Measurements from ENCODE around the gene ATRNL1.
"Not testable (repeated sequence)": the region's sequence is repeated elsewhere in the genome, so short reads cannot be mapped to it uniquely, and the experiment has no call there.

The ATRNL1 gene

GRCh38 chr10:115638246-115638645 is 545.1 kb downstream of the ATRNL1 start:
- DNase-seq = no peak

DNA sequence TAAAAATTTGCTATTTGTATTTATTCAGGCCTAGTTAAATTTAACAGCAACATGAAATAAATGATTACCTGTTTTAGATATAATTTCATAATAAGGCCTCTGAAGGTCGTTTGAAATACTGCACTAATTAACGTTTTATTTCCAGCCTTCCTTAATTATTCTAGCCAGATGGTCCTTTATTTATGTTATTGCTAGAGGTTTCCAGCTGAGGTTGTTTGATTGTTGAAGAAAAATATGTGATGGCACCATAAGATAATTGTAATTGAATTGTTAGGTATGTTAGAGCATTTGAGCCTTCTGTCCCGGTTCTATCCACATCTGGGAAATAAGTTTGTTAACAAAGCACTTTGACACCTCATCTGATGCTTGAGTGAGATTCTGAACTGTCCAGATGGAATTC is 556.1 kb downstream of the ATRNL1 start:
- no peak for DNase-seq

DNA sequence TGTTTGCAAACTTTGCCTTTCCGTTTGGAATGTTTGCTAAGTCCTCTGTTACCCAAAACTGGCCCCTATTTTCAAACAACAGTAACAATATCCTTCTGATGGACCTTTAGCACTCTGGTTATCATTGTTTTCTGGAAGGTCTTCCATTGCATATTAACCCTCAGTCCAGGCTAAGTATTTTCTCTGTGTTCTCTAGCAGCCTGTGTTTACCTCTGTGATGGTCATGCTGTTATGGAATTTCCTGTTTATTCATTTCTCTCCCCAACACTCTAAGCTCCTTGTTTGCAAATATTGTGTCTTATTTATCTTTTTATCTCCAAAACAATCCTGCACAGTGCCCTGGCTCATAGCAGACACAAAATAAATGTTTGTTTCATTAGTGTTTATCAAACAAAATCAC is 560.3 kb downstream of the ATRNL1 start:
- DNase-seq = no peak

- DNase-seq = no peak
These were observed 561.8 kb downstream of the ATRNL1 start for GRCh38 chr10:115654961-115655360.

- DNase-seq = no peak
These were observed 564.1 kb downstream of the ATRNL1 start for GRCh38 chr10:115657161-115657860.

DNA sequence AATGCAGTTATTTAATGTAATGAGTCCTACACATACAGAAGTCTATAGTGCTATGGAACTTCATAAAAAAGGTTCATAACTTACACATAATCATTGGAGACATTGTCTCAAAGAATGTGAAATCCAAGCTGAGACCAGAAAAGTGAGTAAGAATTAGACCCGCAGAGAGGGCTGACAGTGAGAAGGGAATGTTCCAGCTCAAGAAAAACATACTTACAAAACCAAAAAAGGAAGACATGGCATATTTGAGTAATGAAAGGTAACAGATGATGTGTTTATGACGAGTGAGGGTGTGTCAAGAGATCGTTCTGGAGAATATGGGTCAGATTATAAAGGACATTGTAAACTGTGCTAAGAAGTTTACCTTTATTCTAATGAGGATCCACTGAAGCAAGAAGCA is 566.5 kb downstream of the ATRNL1 start:
- no peak for DNase-seq

- DNase-seq = no peak
These were observed 567.2 kb downstream of the ATRNL1 start for GRCh38 chr10:115660391-115660790.

DNA sequence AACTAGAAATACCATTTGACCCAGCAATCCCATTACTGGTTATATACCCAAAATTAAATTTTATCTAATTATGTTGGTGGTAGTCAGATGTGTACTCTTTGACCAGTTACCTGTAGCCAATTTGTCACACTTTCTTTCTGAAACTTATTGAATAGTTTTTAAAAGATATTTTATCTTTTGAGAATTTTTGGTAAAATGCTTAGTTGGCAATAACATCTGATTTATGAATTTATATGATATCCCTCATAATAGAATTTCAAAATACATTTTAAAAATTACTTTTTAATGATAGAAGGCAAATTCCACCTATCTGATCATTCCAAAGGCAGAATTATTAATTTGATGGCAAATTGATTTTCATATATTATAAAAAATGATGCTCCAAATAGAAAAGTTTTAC is 569.3 kb downstream of the ATRNL1 start:
- no peak for DNase-seq

DNA sequence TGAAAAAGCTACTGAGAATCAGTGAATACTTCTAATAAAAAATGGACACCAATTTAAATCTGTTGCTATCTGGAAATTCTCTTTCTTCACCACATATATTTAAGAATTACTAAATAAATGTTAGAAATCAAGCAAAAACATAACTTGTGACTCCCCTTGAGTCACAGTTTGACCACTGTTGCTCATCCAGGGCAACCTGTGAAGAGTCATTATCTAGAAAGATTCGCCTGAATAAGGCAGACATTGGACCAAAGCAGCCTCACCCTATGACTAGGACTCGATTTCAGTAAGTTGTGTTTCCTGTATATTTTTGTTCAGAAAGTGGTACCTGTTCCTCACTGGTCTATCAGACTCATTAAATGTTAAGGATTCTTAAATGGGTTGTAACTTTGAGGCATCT is 572.4 kb downstream of the ATRNL1 start:
- no peak for DNase-seq

- DNase-seq = no peak
These were observed 581.3 kb downstream of the ATRNL1 start for GRCh38 chr10:115674496-115674895.

GRCh38 chr10:115696747-115697146 is 603.6 kb downstream of the ATRNL1 start:
- no peak for DNase-seq

- no peak for DNase-seq
These were observed 612.9 kb downstream of the ATRNL1 start for GRCh38 chr10:115706026-115706425.

- DNase-seq = no peak
These were observed 613.4 kb downstream of the ATRNL1 start for GRCh38 chr10:115706488-115707076.

- DNase-seq = no peak
These were observed 617.0 kb downstream of the ATRNL1 start for GRCh38 chr10:115710136-115710535.

- no peak for DNase-seq
These were observed 618.1 kb downstream of the ATRNL1 start for GRCh38 chr10:115711306-115711705.

GRCh38 chr10:115720121-115720520 is 627.0 kb downstream of the ATRNL1 start:
- DNase-seq = no peak

GRCh38 chr10:115727129-115727528 is 634.0 kb downstream of the ATRNL1 start:
- no peak for DNase-seq

- no peak for DNase-seq
These were observed 650.9 kb downstream of the ATRNL1 start for GRCh38 chr10:115744089-115744488.

GRCh38 chr10:115745943-115746342 is 652.8 kb downstream of the ATRNL1 start:
- DNase-seq = no peak

DNA sequence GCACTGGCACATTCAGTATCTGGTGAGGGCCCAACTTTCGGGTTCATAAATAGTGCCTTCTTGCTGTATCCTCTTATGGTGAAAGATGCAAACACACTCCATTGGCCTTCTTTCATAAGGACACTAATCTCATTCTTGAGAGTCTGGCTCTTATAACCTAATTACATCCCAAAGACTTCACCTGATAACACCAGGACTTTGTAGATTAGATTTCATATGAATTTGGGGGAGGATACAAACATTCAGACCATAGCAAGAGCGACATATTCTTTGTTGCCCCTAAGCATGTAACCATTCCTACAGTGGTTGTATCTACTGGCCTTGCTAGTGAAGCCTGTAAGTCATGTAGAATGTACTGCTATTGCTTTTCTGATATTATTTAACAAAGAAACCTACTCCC is 654.6 kb downstream of the ATRNL1 start:
- no peak for DNase-seq

- DNase-seq = not testable (repeated sequence)
These were observed 665.3 kb downstream of the ATRNL1 start for GRCh38 chr10:115758488-115758887.

DNA sequence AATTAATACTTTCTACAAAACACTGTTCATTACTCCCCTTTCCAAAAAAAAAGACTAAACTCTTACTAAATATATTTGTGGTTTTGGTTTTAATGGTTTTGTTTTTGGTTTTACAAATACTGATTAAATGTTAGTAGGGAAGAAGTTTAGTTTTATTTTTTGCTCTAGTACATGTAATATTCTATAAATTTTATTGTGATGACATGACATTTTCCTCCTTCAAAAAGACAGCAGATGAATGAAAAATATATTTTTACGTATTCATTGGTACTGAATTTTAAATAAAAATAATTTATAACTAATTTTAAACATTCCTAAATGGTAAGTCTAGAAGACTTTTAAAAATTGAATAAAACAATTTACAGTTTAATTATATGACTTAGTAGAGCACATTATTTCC is 667.0 kb downstream of the ATRNL1 start:
- DNase-seq = no peak

- no peak for DNase-seq
These were observed 668.0 kb downstream of the ATRNL1 start for GRCh38 chr10:115761166-115761565.

GRCh38 chr10:115762029-115762428 is 668.9 kb downstream of the ATRNL1 start:
- no peak for DNase-seq

DNA sequence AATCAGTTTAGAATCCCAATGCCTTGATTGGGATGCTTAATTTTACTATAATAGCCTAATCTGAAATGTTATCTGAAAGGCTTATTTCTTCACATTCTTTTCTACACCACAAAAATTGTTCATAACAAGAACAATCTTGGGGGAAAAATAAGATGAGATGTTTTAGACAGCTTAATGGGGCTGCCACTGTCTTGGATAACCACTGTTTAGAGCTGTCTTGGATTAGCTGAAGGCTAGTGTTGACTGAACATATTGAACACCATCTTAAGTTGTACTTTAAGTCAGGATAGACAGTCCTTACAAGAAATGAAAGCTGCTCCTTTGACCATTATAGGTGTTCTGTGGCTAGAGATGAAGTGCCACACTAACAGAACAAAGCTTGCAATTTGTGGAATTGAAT is 678.6 kb downstream of the ATRNL1 start:
- DNase-seq = no peak
